GM18907 (cell line): ENCODE results near the gene RAMP1.
"Not testable (repeated sequence)": the region's sequence is repeated elsewhere in the genome, so short reads cannot be mapped to it uniquely, and the experiment has no call there.

ENCODE experiments used
- ATAC-seq: cut with Tn5 transposase; IDR thresholded peaks from one replicate; pipeline ENCODE4 v1.9.1; 2021; ENCODE audit warnings: mild to moderate bottlenecking, moderate library complexity; ENCODE audit not compliant: unreplicated experiment

RAMP1 gene

GRCh38 chr2:237941239-237941638, 81.8 kb downstream of the RAMP1 start:
- ATAC-seq, result no peak

GRCh38 chr2:237942513-237942899, 83.1 kb downstream of the RAMP1 start:
- no peak for ATAC-seq

DNA sequence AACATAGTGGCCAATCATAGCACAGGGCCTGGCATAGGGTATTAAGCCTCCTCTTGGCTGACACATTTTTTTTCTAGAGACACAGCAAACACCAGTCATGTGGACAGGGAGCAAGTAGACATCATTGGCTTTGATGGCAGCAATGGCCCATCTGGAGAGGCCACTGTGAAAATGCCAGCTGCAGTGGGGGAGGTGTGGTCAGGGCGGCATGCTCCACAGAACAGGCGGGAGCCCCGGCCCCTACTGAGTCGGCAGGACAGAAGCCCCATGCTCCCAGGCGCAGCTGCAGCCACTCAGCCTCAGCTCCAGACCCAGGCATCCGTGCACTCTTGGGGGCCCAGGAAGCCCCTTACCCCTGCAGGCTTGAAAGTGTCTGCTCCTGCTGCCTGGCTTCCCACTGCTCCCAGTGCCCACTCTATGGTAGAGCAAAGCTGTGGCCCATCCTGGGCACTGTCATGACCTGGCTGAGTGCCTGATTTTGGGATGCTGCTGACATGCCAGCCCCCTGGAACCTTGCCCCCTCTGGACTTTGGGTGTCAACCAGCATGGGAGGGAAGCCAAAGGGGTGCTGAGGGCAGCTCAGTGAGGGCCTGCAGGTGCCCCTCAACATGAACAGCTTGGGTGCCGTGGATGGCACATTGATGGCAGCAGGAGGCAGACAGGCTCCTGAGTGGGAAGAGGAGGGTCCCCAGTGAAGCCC, 84.1 kb downstream of the RAMP1 start:
- no peak for ATAC-seq

DNA sequence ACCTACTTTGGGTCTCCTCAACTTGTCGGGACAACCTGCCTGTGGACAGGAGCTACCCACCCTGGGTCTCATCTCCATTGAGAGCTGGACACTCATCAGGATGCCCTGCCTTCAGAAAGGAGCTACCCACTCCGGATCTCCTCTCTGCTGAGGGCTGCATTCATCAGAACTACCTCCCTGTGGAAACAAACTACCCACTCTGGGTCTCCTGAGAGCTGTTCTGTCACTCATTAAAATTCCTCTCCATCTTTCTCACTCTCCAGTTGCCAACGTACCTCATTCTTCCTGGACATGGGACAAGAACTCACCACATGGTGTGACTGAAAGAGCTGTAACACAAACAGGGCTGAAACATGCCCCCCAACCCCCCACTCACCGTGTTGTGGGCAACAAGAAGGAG, 84.9 kb downstream of the RAMP1 start:
- no peak for ATAC-seq

GRCh38 chr2:237946423-237946822, 87.0 kb downstream of the RAMP1 start:
- no peak for ATAC-seq

DNA sequence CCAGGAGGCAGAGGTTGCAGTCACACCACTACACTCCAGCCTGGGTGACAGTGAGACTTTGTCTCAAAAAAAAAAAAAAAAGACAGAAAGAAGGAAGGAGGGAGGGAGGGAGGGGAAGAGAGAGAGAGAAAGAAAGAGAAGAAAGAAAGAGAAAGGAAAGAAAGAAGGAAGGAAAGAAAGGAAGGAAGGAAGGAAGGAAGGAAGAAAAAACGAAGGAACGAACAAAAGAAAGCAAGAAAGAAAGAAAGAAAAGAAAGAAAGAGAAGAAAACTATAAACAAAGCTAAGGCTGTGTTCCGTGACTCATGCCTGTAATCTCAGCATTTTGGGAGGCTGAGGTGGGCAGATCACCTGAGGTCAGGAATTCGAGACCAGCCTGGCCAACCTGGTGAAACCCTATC, 91.9 kb downstream of the RAMP1 start:
- not testable (repeated sequence) for ATAC-seq

DNA sequence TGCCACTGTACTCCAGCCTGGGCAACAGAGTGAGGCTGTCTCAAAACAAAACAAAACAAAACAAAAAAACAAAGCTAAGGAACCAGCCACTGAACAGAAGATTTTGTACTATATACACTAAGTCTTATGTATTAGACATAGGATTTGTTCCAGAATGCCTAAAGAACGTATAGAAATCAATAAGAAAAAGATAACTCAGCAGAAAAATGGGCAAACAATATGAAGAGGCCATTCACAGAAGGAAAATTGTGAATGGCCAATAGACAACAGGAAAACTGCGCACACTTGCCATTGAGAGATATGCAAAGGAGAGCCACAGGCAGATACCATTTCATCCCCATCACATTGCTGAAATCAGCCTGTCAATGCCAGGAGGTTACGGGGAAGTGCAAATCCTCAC, 92.5 kb downstream of the RAMP1 start:
- ATAC-seq, result no peak

DNA sequence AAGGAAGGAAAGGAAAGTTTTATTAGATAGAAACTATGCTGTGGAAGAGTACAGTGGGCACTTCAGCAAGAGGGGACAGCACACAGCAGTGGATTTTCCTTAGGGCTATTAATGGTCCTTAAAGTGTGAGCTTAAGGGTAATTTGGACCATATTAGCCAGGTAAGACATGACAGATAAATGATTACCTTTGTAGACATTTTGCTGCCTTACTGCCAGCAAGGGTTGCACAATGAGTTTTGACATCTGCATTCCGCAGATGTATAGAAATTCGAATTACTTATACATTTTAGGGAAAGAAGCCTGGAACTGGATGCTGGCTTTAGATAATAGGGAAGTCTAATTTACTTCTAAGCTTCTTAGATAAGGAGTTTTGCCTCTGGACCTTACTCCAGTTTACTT, 93.4 kb downstream of the RAMP1 start:
- ATAC-seq, result no peak

DNA sequence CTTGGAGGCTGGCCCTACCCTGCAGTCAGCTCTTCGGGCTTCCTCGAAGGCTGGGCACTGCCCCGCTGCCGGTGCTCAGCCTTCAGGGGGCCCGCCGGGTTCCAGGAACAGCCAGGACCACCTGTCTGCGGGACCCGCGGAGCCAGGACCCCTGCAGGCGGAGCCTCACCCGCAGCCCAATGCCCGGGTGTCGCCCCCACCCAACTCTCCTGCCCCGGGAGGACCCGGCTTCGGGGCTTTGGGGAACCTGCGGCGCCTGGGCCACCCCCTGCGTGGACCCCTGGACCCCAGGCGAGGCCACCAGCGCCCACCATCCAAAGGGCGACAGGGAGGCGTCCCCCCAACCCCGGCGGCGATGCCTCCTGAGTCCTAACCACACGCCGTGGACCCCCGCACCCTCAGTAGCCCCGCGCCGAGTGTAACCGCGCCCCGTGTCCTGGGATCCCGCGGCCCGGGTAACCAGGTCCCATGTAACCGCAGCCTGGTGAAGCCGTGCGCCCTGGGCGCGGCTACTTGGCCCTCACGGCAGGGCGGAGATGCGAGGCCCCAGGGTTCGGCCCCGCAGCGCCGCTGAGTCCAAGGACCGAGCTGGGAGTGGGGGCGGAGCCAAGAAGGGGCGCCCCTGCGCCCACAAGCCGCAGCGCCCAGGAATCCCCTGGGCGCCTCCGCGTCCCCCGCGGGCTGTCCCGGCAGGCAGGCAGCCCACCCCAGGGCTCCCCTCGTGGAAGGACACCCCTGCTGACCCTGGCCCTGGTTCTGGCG, 96.4 kb downstream of the RAMP1 start:
- no peak for ATAC-seq

DNA sequence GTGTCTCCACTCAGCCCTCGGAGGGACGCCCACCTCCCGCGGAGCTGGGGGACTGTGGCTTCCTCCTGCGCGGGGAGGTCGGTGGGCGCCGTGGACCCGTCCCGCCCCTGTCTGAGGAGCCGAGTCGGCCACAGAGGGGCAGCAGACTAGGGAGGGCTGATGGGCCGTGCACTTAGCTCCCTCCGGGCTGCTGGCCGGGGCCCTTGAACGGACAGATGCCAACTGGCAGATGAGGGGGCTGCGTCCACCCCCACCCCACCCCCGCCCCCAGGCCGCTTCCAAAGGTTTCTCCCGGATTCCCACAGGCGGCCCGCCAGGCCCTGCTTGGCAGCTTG, 96.9 kb downstream of the RAMP1 start:
- no peak for ATAC-seq

GRCh38 chr2:237961637-237962036, 102.2 kb downstream of the RAMP1 start:
- no peak for ATAC-seq
